Activated T-helper 2 cell treated with anti-CD3 and anti-CD28 coated beads, Interferon-gamma antibody, Interleukin-2, Interleukin-4, amounts not matched to agents 10 μg/mL and 5 μg/mL and 100 μg/mL, durations not matched to agents 14 hours and 24 hours and 36 hours (primary cell): ENCODE data around the gene SOD2. TPM values are rescaled to one million over a fixed set of nuclear protein-coding genes. Genes with fewer than 3 reads are reported as not detected.

Experiments
- DNase-seq: peaks from one replicate; pipeline ENCODE4 v3.0.0; 2021; ENCODE audit warnings: low spot score
- H3K27ac Mint-ChIP-seq: one replicate; pipeline ENCODE4 v1.8.0; 2021; ENCODE audit warnings: mixed read lengths
- H3K27me3 Mint-ChIP-seq: one replicate; pipeline ENCODE4 v1.8.0; 2021; ENCODE audit warnings: low read depth, mixed read lengths
- H3K36me3 Mint-ChIP-seq: one replicate; pipeline ENCODE4 v1.8.0; 2021; ENCODE audit warnings: low read depth, mixed read lengths
- H3K4me1 Mint-ChIP-seq: one replicate; pipeline ENCODE4 v1.8.0; 2021; ENCODE audit warnings: low read depth, mixed read lengths
- H3K4me3 Mint-ChIP-seq: one replicate; pipeline ENCODE4 v1.8.0; 2021; ENCODE audit warnings: low read depth, mild to moderate bottlenecking, moderate library complexity, mixed read lengths
- H3K9me3 Mint-ChIP-seq: one replicate; pipeline ENCODE4 v1.8.0; 2021; ENCODE audit warnings: mixed read lengths
- intact Hi-C: fragments of 100-400 bp; cut with micrococcal nuclease; formaldehyde crosslinking; loops from one replicate; pipeline ENCODE4 v1.15.1; 2023
- total RNA-seq: library from RNA; stranded (reverse); gene quantifications from 2 replicates; pipeline ENCODE4 v1.2.3, GENCODE V29; 2022

SOD2 gene
- total RNA-seq, 1 donor from 2014 or later, result 54.3 TPM

DNA sequence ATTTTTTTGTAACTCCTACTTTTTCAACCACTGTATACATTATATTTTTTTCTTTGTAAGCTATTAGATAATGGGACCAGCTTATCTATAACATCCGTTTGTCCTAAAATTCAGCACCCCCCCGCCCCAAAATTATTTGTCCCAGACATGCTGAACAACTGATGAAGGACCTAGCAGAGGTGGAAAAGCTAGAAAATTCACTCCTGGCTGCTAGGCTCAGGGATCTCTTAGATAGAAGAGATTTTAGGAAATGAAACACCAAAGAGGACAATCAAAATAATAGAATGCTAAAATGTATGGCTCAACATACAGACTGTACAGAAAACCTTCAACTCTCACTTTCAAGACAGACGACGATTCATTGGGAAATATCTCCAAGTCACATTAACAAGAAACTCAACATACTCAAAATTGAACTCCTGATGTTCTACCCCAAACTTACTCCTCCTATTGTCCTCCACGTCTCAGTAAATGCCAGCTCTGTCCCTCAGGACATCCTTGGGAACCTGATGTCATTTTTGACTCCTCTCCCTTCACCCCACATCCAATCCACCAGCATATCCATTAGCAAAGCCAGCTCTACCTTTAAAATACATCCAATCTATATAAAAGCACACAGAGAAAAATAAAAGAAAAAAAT is 4.7 kb downstream of the SOD2 start:
- H3K36me3 Mint-ChIP-seq, result peaks cover 57% of the 10 kb centered on the region
- intact Hi-C loops, result no loop called here
- H3K4me3 Mint-ChIP-seq, result no peak overlapping the region
- peaks cover 31% of the 10 kb centered on the region for H3K4me1 Mint-ChIP-seq
- DNase-seq, result no peak
- no peaks in the 10 kb centered on the region for H3K27me3 Mint-ChIP-seq
- H3K9me3 Mint-ChIP-seq, result no peaks in the 10 kb centered on the region
- no peak overlapping the region for H3K27ac Mint-ChIP-seq

DNA sequence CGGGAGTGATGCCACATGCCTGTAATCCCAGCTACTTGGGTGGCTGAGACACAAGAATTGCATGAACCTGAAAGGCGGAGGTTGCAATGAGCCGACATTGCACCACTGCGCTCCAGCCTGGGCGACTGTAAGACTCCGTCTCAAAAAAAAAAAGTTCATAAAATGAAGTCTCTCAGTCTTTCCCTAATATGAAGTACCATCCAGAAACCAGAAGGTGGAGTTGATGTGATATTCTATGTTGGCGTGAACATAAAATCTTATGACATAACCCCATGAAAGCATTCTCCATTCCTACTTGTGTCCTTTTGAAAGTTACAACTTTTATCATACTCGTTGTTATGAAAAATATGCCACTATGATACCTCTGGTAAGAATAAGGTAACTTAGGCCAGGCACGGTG is 5.7 kb downstream of the SOD2 start:
- Mint-ChIP-seq H3K27ac (no peak overlapping the region), H3K4me3 (no peak overlapping the region), H3K36me3 (peaks cover 62% of the 10 kb centered on the region), H3K4me1 (peaks cover 32% of the 10 kb centered on the region), H3K9me3 (no peaks in the 10 kb centered on the region), H3K27me3 (no peaks in the 10 kb centered on the region)
- intact Hi-C loops, result no loop called here
- no peak for DNase-seq

DNA sequence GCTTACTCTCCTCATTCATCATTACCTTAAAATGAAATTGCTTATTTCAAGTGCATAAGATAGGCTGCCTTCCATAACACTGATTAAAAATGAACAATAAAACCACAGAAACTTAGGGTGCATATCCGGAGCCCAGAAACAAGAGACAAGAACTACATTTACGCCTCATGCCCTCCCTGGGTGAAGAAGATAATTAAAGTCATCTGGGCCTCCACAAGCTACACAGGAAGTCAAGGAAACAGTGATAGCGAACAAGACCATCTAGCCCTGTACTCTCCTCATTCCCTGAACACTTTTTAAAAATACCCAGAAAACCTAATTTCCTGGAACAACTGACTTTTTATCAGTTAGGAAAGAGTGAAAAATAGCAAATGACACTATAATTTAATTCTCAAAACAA is 6.3 kb downstream of the SOD2 start:
- Mint-ChIP-seq H3K4me1 (peaks cover 33% of the 10 kb centered on the region), H3K9me3 (no peaks in the 10 kb centered on the region), H3K27ac (peak overlapping the region; percentile 48), H3K27me3 (no peaks in the 10 kb centered on the region), H3K36me3 (peaks cover 61% of the 10 kb centered on the region), H3K4me3 (peak overlapping the region; percentile 14)
- intact Hi-C loops, result no loop called here
- no peak for DNase-seq

DNA sequence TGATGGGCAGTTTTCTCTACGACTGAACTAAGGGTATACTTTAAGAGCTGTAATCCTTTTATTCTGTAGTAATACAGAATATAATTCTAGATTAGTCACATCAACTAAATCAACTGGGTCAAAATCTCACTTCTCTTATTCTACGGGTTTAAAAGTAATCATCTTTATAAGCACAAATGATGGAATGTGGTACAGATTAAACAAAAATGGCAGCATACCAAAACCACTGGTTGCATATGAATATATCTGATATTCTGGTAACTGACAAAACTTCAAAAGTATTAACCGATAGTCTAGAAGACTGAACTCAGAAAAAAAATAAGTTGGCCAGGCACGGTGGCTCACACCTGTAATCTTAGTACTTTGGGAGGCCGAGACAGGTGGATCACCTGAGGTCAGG is 7.0 kb downstream of the SOD2 start:
- intact Hi-C loops, result no loop called here
- no peaks in the 10 kb centered on the region for H3K9me3 Mint-ChIP-seq

DNA sequence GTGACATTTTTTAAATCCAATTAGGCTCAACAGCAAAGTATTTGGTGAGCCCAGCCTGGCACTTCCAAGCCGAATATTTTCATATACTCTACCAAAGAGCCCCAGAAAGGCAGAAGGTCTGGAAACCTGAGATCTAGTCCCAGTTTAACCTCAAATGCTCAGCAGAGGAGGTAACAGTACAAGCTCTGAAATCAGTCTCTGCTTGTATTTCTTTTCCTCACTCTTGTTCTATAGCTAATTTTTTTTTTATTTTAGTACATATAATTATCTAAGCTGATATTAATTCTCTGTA is 9.1 kb downstream of the SOD2 start:
- Mint-ChIP-seq H3K4me1 (peaks cover 45% of the 10 kb centered on the region), H3K4me3 (no peak overlapping the region)
- intact Hi-C loops, result no loop called here

More for the DNA sequence above, 7.0 kb downstream of the SOD2 start:
- DNase-seq, result no peak
- no peaks in the 10 kb centered on the region for H3K27me3 Mint-ChIP-seq
- peaks cover 35% of the 10 kb centered on the region for H3K4me1 Mint-ChIP-seq
- no peak overlapping the region for H3K4me3 Mint-ChIP-seq
- H3K36me3 Mint-ChIP-seq, result peaks cover 63% of the 10 kb centered on the region
- H3K27ac Mint-ChIP-seq, result no peak overlapping the region

DNA sequence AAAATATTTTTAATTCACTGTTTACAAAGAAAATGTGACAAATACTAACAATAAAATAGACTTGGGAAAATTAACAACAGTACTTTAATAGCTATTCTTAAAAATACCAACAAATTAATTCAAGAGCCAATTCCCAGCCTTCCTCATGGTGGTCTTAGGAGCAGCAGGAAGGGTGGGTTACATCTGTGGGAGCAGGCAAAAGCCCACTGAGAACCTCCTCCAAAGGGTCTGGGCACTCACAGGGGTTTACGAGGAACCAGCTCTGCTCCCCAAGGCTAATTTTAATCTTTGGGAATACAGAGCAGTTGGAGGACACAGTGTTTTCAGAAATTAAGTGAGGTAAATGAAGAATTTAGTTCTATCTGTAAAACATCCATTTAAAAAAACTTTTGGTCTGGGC is 10.2 kb downstream of the SOD2 start:
- no peak overlapping the region for H3K4me3 Mint-ChIP-seq
- peaks cover 44% of the 10 kb centered on the region for H3K4me1 Mint-ChIP-seq
- no peak for DNase-seq
- no peaks in the 10 kb centered on the region for H3K9me3 Mint-ChIP-seq
- H3K27me3 Mint-ChIP-seq, result no peaks in the 10 kb centered on the region
- peaks cover 60% of the 10 kb centered on the region for H3K36me3 Mint-ChIP-seq
- intact Hi-C loops, result no loop called here
- H3K27ac Mint-ChIP-seq, result no peak overlapping the region

More for the DNA sequence above, 9.1 kb downstream of the SOD2 start:
- Mint-ChIP-seq H3K36me3 (peaks cover 62% of the 10 kb centered on the region), H3K9me3 (no peaks in the 10 kb centered on the region), H3K27ac (no peak overlapping the region), H3K27me3 (no peaks in the 10 kb centered on the region)
- no peak for DNase-seq

DNA sequence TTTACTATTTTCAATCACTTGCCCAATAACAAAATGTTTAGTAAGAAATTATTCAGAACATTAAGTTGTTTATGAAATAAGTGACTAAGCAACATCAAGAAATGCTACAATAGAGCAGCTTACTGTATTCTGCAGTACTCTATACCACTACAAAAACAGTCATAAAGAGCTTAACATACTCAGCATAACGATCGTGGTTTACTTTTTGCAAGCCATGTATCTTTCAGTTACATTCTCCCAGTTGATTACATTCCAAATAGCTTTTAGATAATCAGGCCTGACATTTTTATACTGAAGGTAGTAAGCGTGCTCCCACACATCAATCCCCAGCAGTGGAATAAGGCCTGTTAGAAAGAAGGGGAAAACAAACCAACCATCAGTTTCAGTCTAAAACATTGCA is 10.7 kb downstream of the SOD2 start:
- Mint-ChIP-seq H3K9me3 (no peaks in the 10 kb centered on the region), H3K27me3 (no peaks in the 10 kb centered on the region), H3K4me3 (no peak overlapping the region), H3K27ac (no peak overlapping the region), H3K4me1 (peaks cover 41% of the 10 kb centered on the region), H3K36me3 (peaks cover 57% of the 10 kb centered on the region)
- intact Hi-C loops, result no loop called here
- no peak for DNase-seq

DNA sequence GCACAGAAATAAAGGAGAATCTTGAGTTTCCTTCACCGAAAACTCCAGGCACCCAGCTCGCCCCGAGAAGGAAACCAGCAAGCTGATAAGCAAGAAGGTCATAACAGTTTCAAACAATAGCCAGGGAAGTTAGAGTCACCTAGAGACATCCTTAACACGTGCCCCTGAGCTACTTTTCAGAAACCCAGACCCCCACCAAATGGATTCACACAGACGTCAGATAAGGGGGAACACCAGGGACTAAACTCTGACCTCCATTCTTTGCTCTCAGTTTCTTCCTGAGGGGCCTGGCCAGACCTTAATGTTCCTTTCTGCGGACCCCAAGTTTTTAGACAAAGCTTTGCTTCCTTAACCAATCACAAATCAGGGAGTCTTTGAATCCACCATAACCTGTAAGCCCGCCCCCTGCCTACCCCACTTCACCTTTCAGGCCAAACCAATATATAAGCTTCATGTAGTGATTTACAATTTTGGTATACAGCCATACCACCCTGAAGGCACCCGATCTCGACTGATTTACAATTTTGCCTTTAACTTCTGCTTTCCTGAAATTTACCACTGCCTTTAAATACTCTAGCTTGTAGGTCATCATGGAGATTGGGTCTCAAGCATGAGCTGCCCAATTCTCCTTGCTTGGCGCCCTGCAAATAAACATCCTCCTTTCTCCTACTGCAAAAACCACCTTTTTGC is 11.7 kb downstream of the SOD2 start:
- H3K36me3 Mint-ChIP-seq, result peaks cover 53% of the 10 kb centered on the region
- H3K4me1 Mint-ChIP-seq, result peaks cover 35% of the 10 kb centered on the region
- no peaks in the 10 kb centered on the region for H3K9me3 Mint-ChIP-seq
- intact Hi-C loops, result no loop called here
- H3K27me3 Mint-ChIP-seq, result no peaks in the 10 kb centered on the region
- no peak overlapping the region for H3K27ac Mint-ChIP-seq
- no peak for DNase-seq
- H3K4me3 Mint-ChIP-seq, result no peak overlapping the region

DNA sequence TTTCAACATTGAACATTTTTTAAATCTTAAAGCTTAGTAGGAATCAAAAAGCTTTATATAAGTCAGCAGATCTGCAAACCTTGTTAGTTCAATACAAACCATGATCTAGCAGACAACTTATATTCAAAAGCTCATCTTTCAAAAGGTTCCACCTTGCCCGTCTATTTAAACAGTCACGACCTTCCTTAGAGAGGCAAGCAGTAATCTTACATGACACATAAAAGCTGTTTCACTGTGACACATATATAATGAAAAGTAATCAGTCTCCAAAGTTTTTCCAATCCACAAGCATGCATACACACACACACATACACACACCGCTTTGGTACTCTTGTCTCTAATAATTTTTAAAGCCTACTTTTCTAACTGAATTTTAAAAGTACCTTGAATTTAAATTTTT is 12.9 kb downstream of the SOD2 start:
- H3K9me3 Mint-ChIP-seq, result peaks cover 4% of the 10 kb centered on the region
- intact Hi-C loops, result no loop called here
- DNase-seq, result no peak
- H3K4me3 Mint-ChIP-seq, result no peak overlapping the region
- peaks cover 45% of the 10 kb centered on the region for H3K36me3 Mint-ChIP-seq
- no peaks in the 10 kb centered on the region for H3K27me3 Mint-ChIP-seq
- peak overlapping the region; percentile 78 for H3K27ac Mint-ChIP-seq
- H3K4me1 Mint-ChIP-seq, result peaks cover 32% of the 10 kb centered on the region

DNA sequence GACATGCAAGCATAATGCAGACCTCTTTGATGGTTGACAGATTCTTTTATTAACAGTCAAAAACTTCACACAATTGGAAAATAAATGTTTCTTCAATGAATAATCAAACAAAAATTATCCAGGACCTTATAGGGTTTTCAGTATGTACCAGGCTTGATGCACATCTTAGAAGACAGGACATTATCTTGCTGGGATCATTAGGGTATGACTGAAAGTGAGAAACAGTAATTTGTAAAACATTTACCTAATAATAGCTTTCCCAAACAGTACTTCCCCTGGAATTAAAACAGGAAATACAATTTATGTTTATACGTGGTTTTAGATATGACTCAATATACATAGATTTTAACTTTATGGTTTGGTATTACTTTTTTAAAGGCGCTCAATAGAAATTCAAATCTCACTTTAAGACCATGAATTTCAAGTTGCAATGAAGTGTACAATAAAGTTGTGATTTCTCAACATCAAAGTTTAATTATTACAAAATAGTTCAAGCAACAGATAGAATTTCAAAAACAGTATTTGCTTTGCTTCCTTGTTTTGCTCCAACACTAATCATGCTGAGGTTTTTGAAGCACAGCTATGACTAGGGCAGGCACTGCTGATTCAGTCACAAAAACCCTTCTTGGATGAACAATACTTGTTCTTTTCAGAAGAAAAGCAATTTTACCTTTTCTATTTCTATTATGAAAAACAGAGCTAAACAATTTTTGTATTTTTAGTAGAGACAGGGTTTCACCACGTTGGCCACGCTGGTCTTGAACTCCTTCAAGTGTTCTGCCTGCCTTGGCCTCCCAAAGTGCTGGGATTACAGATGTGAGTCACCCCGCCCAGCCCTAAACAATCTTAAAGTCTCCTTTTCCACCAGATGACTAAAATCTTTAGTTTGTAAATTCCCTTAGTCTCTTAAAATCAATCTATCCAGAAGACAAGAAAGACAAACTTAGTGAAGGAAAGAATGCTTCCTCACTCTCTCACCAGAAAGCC is 13.7 kb downstream of the SOD2 start:
- intact Hi-C loops, result no loop called here
- Mint-ChIP-seq H3K4me1 (peaks cover 32% of the 10 kb centered on the region), H3K36me3 (peaks cover 41% of the 10 kb centered on the region), H3K9me3 (peaks cover 4% of the 10 kb centered on the region), H3K27me3 (no peaks in the 10 kb centered on the region), H3K4me3 (no peak overlapping the region), H3K27ac (peak overlapping the region; percentile 78)
- DNase-seq, result no peak

DNA sequence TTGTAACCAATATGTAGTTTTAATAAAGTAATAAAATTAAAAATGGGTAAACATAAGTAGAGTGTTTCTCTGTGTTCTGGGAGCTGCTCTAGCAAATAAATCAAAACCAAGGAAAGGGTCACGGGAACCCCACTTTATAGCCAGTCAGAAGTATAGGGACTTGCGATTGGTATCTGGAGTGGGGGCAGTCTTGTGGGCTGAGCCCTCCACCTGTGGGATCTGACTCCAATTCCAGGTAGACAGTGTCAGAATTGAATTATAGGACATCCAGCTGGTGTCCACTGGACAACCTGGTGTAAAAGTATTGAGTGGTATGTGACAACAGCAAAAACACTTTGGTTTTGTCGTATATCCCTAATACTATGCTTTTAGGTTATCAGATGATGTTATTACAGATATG is 14.5 kb downstream of the SOD2 start:
- Mint-ChIP-seq H3K27ac (no peak overlapping the region), H3K36me3 (peaks cover 37% of the 10 kb centered on the region), H3K4me1 (peaks cover 32% of the 10 kb centered on the region), H3K27me3 (no peaks in the 10 kb centered on the region), H3K4me3 (no peak overlapping the region), H3K9me3 (peaks cover 4% of the 10 kb centered on the region)
- intact Hi-C loops, result no loop called here
- no peak for DNase-seq

DNA sequence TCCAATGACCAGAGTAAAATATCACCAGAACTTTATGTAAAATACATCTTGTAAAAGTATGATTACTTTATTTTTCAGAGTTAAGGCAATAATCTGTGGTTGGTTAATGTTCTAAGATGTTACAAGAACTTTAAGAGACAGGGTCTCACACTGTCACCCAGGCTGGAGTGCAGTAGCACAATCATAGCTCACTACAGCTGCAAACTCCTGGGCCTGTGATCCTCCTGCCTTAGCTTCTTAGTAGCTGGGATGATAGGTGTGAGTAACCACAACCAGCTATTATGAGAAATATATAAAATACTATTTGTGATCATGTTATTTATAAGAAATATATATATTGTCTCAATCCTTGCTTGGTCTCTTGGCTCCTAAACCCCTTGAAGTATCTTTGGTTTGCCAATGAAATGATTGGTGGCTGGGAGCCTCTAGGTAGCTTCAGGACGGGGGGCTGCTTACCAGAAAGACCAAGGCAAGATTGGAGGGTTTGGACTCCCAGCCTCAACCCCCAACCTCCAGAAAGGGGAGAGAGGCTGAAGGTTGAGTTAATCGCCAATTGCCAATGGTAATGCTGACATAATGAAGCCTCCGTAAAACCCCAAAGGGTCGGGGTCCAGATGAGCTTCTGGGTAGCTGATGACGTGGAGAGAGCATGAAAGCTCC is 15.4 kb downstream of the SOD2 start:
- DNase-seq, result no peak
- H3K27me3 Mint-ChIP-seq, result no peaks in the 10 kb centered on the region
- H3K27ac Mint-ChIP-seq, result no peak overlapping the region
- peaks cover 32% of the 10 kb centered on the region for H3K4me1 Mint-ChIP-seq
- peaks cover 34% of the 10 kb centered on the region for H3K36me3 Mint-ChIP-seq
- no peak overlapping the region for H3K4me3 Mint-ChIP-seq
- H3K9me3 Mint-ChIP-seq, result peaks cover 4% of the 10 kb centered on the region
- intact Hi-C loops, result no loop called here
